Pancreas (tissue), 10 donors: Measurements from ENCODE around the gene SLC25A22. TPM values are rescaled to one million over a fixed set of nuclear protein-coding genes. Genes with fewer than 3 reads are reported as not detected.

Experiments used
- ATAC-seq, 4 donors: fragments of 200-7000 bp; cut with Tn5 transposase; one replicate each; pipeline versions ENCODE4 v1.8.0 to v1.9.1; 2020; ENCODE audit warnings: mild to moderate bottlenecking in 4 of 4, moderate library complexity in 4 of 4
- DNase-seq, 6 donors: peaks; one replicate each; pipeline ENCODE4 v3.0.0-alpha.2; 2020
- FAIRE-seq: peaks from 2 replicates; lab custom pipeline; 2012; peaks lifted over from hg19 to GRCh38; lab: Jason Lieb, UNC
- H3K27ac ChIP-seq, 4 donors: fragments of 200-600 bp; sonication (generic); 1 replicate in 3 of 4; 2 replicates in 1 of 4; pipeline versions ENCODE4 v1.5.0 to v1.8.0; 2020
- H3K27me3 ChIP-seq, 4 donors: fragments of 200-600 bp; one replicate each; pipeline ENCODE4 v1.8.0; 2021
- H3K36me3 ChIP-seq, 3 donors: fragments of 200-600 bp; sonication (generic) in 1 of 3; one replicate each; pipeline versions ENCODE4 v1.5.0 to v1.8.0; 2020 to 2021
- H3K4me1 ChIP-seq, 3 donors: fragments of 200-600 bp; one replicate each; pipeline ENCODE4 v1.8.0; 2021
- H3K4me3 ChIP-seq, 4 donors: fragments of 200-600 bp; sonication (generic) in 2 of 4; one replicate each; pipeline versions ENCODE4 v1.5.0 to v1.8.0; 2020 to 2021
- H3K9me3 ChIP-seq, 4 donors: fragments of 200-600 bp; one replicate each; pipeline ENCODE4 v1.8.0; 2021
- WGBS, 2 donors: extraction: QIAGEN DNeasy Blood & Tissue Kit; methylation state at CpG; one replicate each; pipeline ENCODE4 v1.1.7; 2013; 5-methylcytosine and 5-hydroxymethylcytosine counted together
- intact Hi-C, 3 donors: fragments of 100-400 bp; cut with DNase I; formaldehyde crosslinking; loops; one replicate each; pipeline versions ENCODE4 v1.11.1 to v1.14.2; 2022
- polyA plus RNA-seq, 2 donors: library from polyadenylated mRNA; stranded (reverse); fragments of 200-250 nt; gene quantifications; one replicate each; pipeline ENCODE4 v1.2.3, GENCODE V29; 2013
- total RNA-seq, 6 donors: library from RNA; stranded (reverse); fragmentation: NEBNext Ultra II Directional in 4 of 6; extraction: Animal tissue kit (Norgen Biotek cat#: 25700) in 4 of 6; gene quantifications; one replicate each; pipeline versions ENCODE4 v1.2.1 to v1.2.4, GENCODE V29; 2021 to 2023
- TF ChIP-seq, protein P1 (sequence below), 4 donors: fragments of 200-600 bp; sonication (generic) in 3 of 4; IDR thresholded peaks; one replicate each; pipeline versions ENCODE4 v1.5.0 to v1.8.0; 2021; ENCODE audit warnings: antibody characterized with exemption in 4 of 4
- donor health status: healthy with polysubstance abuse.
- donor health status: DM: no; HTN: no; CAD: no; lungs with moderate emphysema.
- donor health status: DM: no; HTN: no; CAD: no.
- donor health status: control.
- donor health status: control.
- donor health status: Bipolar disorder and iron deficiency.
- donor health status: DM: yes; HTN: yes; CAD: no.
- donor health status: DM: no; HTN: no; CAD: no.
- donor health status: DM: no; HTN: no; CAD: no.
- donor health status: DM: yes; HTN: yes; CAD: no.

The SLC25A22 gene
- total and polyA plus RNA-seq, 8 donors, result 32.2 to 84.0 (median 42.9) TPM

- Histone ChIP-seq H3K27ac (no peak overlapping the region), H3K9me3 (no peaks in the 10 kb centered on the region), H3K27me3 (no peaks in the 10 kb centered on the region), H3K4me1 (peaks cover 3 to 12% (median 8%) of the 10 kb centered on the region in 3 donors), H3K4me3 (no peak overlapping the region), H3K36me3 (no peaks in the 10 kb centered on the region)
- 97 to 99% methylated on average over 19 to 21 of the region's 21 CpGs for WGBS, 2 donors
- ATAC-seq (no peak), DNase-seq (peak in 3 of 6 donors; percentile 51 to 81 (median 57)), FAIRE-seq (no peak)
- TF ChIP-seq, protein P1, sequence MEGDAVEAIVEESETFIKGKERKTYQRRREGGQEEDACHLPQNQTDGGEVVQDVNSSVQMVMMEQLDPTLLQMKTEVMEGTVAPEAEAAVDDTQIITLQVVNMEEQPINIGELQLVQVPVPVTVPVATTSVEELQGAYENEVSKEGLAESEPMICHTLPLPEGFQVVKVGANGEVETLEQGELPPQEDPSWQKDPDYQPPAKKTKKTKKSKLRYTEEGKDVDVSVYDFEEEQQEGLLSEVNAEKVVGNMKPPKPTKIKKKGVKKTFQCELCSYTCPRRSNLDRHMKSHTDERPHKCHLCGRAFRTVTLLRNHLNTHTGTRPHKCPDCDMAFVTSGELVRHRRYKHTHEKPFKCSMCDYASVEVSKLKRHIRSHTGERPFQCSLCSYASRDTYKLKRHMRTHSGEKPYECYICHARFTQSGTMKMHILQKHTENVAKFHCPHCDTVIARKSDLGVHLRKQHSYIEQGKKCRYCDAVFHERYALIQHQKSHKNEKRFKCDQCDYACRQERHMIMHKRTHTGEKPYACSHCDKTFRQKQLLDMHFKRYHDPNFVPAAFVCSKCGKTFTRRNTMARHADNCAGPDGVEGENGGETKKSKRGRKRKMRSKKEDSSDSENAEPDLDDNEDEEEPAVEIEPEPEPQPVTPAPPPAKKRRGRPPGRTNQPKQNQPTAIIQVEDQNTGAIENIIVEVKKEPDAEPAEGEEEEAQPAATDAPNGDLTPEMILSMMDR (IDR thresholded peaks at IDR 0.05), result no peak
- intact Hi-C loops, result no loop called here
Observed at GRCh38 chr11:802018-802617, 4.0 kb upstream of the SLC25A22 start.

GRCh38 chr11:801097-801780 is 3.2 kb upstream of the SLC25A22 start:
- ATAC-seq (no peak), FAIRE-seq (no peak), DNase-seq (peak in 3 of 6 donors; percentile 56 to 81 (median 63))
- intact Hi-C loops, result no loop called here
- no peaks in the 10 kb centered on the region for H3K36me3 ChIP-seq
- 92 to 93% methylated on average over 18 to 20 of the region's 20 CpGs for WGBS, 2 donors
- H3K4me3 ChIP-seq, result no peak overlapping the region
- H3K27me3 ChIP-seq, result no peaks in the 10 kb centered on the region
- no peak overlapping the region for H3K27ac ChIP-seq
- TF ChIP-seq, protein P1 (IDR thresholded peaks at IDR 0.05), result no peak
- peaks cover 11 to 20% (median 15%) of the 10 kb centered on the region in 3 donors for H3K4me1 ChIP-seq
- H3K9me3 ChIP-seq, result no peaks in the 10 kb centered on the region

- DNase-seq (peak in 3 of 6 donors; percentile 53 to 73 (median 56)), FAIRE-seq (no peak), ATAC-seq (no peak)
- Histone ChIP-seq H3K36me3 (no peaks in the 10 kb centered on the region), H3K9me3 (no peaks in the 10 kb centered on the region), H3K27me3 (no peaks in the 10 kb centered on the region), H3K4me3 (no peak overlapping the region), H3K27ac (no peak overlapping the region), H3K4me1 (peaks cover 11 to 20% (median 15%) of the 10 kb centered on the region in 3 donors)
- intact Hi-C loops, result no loop called here
- WGBS, 2 donors, result 89 to 93% methylated on average over 28 to 30 of the region's 30 CpGs
- TF ChIP-seq, protein P1 (IDR thresholded peaks at IDR 0.05), result no peak
Observed at GRCh38 chr11:800473-800872, 2.4 kb upstream of the SLC25A22 start.

DNA sequence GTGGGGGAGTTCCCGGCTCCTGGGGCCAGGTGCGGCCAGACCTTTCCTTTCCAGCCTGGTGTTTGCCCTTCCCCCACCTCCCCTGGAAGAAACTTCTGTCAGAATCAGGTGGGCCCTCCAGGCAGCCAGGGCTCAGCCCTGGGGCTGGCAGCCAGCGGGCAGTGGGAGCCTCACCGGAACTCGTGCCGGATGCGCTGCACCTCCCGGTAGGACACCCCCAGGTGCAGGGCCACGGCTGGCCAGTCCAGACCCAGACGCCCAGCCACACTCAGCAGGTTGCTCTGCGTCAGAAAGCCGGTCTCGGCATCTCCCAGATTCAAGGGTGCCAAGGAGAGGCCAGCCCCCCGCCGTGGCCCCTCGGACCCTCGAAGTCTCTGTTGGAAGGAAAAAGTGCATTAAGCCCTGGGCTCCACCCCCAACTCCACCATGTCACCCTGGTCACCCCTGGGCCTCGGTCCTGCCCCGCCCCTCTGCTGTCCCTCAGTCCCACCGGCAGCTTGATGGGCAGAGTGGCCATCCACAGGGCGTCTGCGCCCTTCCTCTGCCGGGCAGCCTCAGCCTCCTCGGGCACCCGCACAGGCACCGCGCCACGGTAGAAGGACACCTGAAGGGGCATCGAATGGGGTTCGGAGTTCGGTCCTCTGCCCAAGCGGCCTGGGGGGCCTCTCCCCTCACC is 1.7 kb upstream of the SLC25A22 start:
- intact Hi-C loops, result no loop called here
- H3K27ac ChIP-seq, result no peak overlapping the region
- H3K9me3 ChIP-seq, result no peaks in the 10 kb centered on the region
- H3K27me3 ChIP-seq, result no peaks in the 10 kb centered on the region
- peaks cover 11 to 20% (median 15%) of the 10 kb centered on the region in 3 donors for H3K4me1 ChIP-seq
- FAIRE-seq (no peak), ATAC-seq (no peak), DNase-seq (peak in 3 of 6 donors; percentile 58 to 83 (median 62))
- H3K36me3 ChIP-seq, result no peaks in the 10 kb centered on the region
- no peak overlapping the region for H3K4me3 ChIP-seq
- 87 to 91% methylated on average over 27 to 32 of the region's 32 CpGs for WGBS, 2 donors
- TF ChIP-seq, protein P1 (IDR thresholded peaks at IDR 0.05), result no peak
